Ascending aorta (tissue), 2 donors: ENCODE data around the gene XRN1. TPM values are rescaled to one million over a fixed set of nuclear protein-coding genes. Genes with fewer than 3 reads are reported as not detected.
"Not testable (repeated sequence)": the region's sequence is repeated elsewhere in the genome, so short reads cannot be mapped to it uniquely, and the experiment has no call there.

Experiments
- DNase-seq, 2 donors: peaks; one replicate each; pipeline ENCODE4 v3.0.0-alpha.2; 2019; ENCODE audit warnings: low spot score in 2 of 2
- H3K27ac ChIP-seq, 2 donors: fragments of 200-600 bp; sonication (generic); one replicate each; pipeline ENCODE4 v1.5.1; 2016 to 2017; ENCODE audit warnings: mild to moderate bottlenecking in 1 of 2
- H3K27me3 ChIP-seq: fragments of 200-600 bp; sonication (generic); one replicate; pipeline ENCODE4 v1.5.1; 2017
- H3K36me3 ChIP-seq, 2 donors: fragments of 200-600 bp; sonication (generic); one replicate each; pipeline ENCODE4 v1.5.1; 2016
- H3K4me1 ChIP-seq, 2 donors: fragments of 200-600 bp; sonication (generic); one replicate each; pipeline ENCODE4 v1.5.1; 2016 to 2017; ENCODE audit warnings: mild to moderate bottlenecking in 1 of 2
- H3K4me3 ChIP-seq, 2 donors: fragments of 200-600 bp; sonication (generic); one replicate each; pipeline ENCODE4 v1.5.1; 2016 to 2017; ENCODE audit warnings: mild to moderate bottlenecking in 1 of 2
- H3K9me3 ChIP-seq, 2 donors: fragments of 200-600 bp; sonication (generic); one replicate each; pipeline ENCODE4 v1.5.1; 2016
- intact Hi-C: fragments of 100-400 bp; cut with DNase I; formaldehyde crosslinking; loops from one replicate; pipeline ENCODE4 v1.15.1; 2023
- total RNA-seq: library from RNA; depleted of rRNA; stranded (reverse); fragments of >200 nt; gene quantifications from one replicate; pipeline ENCODE4 v1.1.0, GENCODE V29; 2016
- TF ChIP-seq, protein P1 (sequence below), 3 experiments: fragments of 200-600 bp in 2 of 3; fragments of 450-650 bp in 1 of 3; sonication (generic) in 2 of 3; IDR thresholded peaks; one replicate each; pipeline ENCODE4 v1.5.1; 2016 to 2019; ENCODE audit warnings: antibody characterized with exemption in 3 of 3, mild to moderate bottlenecking in 1 of 3, moderate library complexity in 1 of 3

XRN1 gene
- total RNA-seq, 1 donor from 2014 or later = 10.1 TPM

DNA sequence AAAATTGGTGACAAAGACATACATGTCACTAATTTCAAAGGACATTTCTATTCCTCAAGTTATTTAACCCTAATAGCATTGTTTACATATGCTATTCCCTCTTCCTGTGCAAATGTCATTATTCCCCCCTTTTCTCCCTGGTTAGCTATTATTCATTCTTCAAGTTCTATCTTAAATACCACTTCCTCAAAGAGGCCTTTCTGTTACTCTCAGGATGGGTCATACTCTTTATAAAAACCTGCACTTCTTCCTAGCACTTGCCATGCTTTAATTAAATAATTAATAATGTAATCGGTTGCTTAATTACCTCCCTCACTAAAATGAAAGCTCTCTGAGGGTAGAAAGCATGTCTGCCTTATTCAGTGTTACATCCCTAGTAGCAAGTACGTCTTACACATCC lies 88.5 kb downstream of the XRN1 start:
- TF ChIP-seq, protein P1, sequence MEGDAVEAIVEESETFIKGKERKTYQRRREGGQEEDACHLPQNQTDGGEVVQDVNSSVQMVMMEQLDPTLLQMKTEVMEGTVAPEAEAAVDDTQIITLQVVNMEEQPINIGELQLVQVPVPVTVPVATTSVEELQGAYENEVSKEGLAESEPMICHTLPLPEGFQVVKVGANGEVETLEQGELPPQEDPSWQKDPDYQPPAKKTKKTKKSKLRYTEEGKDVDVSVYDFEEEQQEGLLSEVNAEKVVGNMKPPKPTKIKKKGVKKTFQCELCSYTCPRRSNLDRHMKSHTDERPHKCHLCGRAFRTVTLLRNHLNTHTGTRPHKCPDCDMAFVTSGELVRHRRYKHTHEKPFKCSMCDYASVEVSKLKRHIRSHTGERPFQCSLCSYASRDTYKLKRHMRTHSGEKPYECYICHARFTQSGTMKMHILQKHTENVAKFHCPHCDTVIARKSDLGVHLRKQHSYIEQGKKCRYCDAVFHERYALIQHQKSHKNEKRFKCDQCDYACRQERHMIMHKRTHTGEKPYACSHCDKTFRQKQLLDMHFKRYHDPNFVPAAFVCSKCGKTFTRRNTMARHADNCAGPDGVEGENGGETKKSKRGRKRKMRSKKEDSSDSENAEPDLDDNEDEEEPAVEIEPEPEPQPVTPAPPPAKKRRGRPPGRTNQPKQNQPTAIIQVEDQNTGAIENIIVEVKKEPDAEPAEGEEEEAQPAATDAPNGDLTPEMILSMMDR (IDR thresholded peaks at IDR 0.05) = no peak

DNA sequence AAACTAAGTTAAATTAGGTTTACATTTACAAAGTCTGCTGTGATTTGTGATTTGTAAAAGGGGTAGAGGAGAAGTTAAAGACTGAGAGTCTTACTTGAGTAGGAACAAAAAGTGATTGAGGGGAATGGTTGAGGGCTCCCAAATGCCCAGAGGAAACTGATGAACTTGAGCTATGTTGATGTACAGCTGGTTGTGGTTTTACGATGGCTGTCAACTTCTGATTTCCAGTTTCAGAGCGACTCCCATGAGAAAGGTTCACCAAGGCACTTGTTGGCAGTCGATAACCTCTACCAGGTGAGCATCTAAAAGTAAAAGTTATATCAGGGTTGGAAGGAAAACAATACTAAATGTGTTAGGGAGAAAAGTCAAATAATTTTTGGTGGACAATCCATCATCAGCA lies 91.0 kb downstream of the XRN1 start:
- no peak overlapping the region for H3K27ac ChIP-seq
- no peak for DNase-seq
- H3K4me3 ChIP-seq = no peak overlapping the region
- intact Hi-C loops = no loop called here
- no peaks in the 10 kb centered on the region for H3K4me1 ChIP-seq
- no peaks in the 10 kb centered on the region for H3K9me3 ChIP-seq
- H3K27me3 ChIP-seq = no peaks in the 10 kb centered on the region
- TF ChIP-seq, protein P1 (IDR thresholded peaks at IDR 0.05) = no peak
- H3K36me3 ChIP-seq = peaks cover 65 to 87% of the 10 kb centered on the region in 2 donors

More for the DNA sequence above, 88.5 kb downstream of the XRN1 start:
- intact Hi-C loops = no loop called here
- no peak overlapping the region for H3K27ac ChIP-seq
- H3K27me3 ChIP-seq = no peaks in the 10 kb centered on the region
- H3K9me3 ChIP-seq = no peaks in the 10 kb centered on the region
- peaks cover 65 to 80% of the 10 kb centered on the region in 2 donors for H3K36me3 ChIP-seq
- H3K4me3 ChIP-seq = no peak overlapping the region
- H3K4me1 ChIP-seq = no peaks in the 10 kb centered on the region
- DNase-seq = no peak

DNA sequence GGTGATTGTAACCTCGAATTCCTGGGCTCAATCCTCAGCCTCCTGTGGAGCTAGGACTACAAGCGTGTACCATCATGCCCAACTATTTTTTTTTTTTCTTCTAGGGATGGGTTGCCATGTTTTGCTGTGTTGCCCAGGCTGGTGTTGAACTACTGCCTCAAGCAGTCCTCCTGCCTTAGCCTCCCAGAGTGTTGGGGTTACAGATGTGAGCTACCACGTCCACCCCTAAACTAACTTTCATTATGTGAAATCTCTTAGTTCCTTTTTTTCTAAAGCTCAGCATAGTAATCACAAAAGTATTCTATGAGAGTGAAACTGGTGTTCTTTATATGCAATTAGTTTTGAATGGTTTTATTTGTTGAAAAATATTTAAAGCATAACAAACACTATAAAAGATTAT lies 92.1 kb downstream of the XRN1 start:
- no peak for DNase-seq
- no peak overlapping the region for H3K4me3 ChIP-seq
- intact Hi-C loops = no loop called here
- no peak overlapping the region for H3K27ac ChIP-seq
- H3K9me3 ChIP-seq = no peaks in the 10 kb centered on the region
- TF ChIP-seq, protein P1 (IDR thresholded peaks at IDR 0.05) = no peak
- H3K36me3 ChIP-seq = peaks cover 66 to 86% of the 10 kb centered on the region in 2 donors
- no peaks in the 10 kb centered on the region for H3K4me1 ChIP-seq
- no peaks in the 10 kb centered on the region for H3K27me3 ChIP-seq

DNA sequence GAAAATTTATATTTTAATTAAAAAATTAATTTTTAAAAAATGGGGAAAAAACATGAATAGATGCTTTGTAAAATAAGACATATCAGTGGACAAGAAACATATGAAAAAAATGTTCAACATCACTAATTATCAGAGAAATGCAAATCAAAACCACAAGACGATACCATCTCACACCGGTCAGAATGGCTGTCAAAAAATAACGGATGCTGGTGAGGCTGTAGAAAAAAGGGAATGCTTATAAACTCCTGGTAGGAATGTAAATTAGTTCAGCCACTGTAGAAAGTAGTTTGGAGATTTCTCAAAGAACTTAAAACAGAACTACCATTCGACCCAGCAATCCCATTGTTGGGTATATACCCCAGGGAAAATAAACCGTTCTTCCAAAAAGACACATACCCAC lies 93.8 kb downstream of the XRN1 start:
- Histone ChIP-seq H3K36me3 (peaks cover 64 to 86% of the 10 kb centered on the region in 2 donors), H3K4me3 (no peak overlapping the region), H3K27me3 (no peaks in the 10 kb centered on the region), H3K9me3 (no peaks in the 10 kb centered on the region), H3K27ac (no peak overlapping the region), H3K4me1 (no peaks in the 10 kb centered on the region)
- intact Hi-C loops = no loop called here
- TF ChIP-seq, protein P1 (IDR thresholded peaks at IDR 0.05) = no peak
- DNase-seq = no peak

DNA sequence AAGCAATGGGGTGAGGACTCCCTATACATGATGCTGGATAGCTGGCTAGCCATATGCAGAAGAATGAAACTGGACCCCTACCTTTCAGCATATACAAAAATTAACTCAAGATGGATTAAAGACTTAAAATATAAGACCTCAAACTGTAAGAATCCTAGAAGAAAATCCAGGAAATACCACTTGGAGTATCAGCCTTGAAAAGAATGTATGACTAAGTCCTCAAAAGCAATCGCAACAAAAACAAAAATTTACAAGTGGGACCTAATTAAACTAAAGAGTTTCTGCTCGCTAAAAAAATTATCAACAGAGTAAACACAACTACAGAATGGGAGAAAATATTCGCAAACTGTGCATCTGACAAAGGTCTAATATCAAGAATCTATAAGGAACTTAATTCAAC lies 94.3 kb downstream of the XRN1 start:
- intact Hi-C loops = no loop called here
- Histone ChIP-seq H3K27ac (no peak overlapping the region), H3K27me3 (no peaks in the 10 kb centered on the region), H3K4me3 (no peak overlapping the region), H3K9me3 (no peaks in the 10 kb centered on the region), H3K36me3 (peaks cover 67 to 86% of the 10 kb centered on the region in 2 donors), H3K4me1 (no peaks in the 10 kb centered on the region)
- DNase-seq = no peak
- TF ChIP-seq, protein P1 (IDR thresholded peaks at IDR 0.05) = no peak

DNA sequence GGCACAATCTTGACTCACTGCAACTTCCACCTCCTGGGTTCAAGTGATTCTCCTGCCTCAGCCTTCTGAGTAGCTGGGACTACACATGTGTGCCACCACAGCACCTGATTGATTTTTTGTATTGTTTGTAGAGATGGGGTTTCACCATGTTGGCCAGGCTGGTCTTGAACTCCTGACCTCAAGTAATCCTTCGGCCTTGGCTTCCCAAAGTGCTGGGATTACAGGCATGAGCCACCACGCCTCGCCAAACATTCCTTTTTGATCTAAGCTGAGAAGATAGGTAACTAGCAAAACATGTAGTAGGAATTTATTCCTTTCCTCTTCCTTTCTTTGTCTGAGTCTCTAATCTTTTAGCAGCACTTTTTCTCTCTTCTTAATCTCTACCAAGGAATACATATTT lies 95.1 kb downstream of the XRN1 start:
- DNase-seq, intact Hi-C loops, H3K27me3 ChIP-seq, H3K4me1 ChIP-seq, H3K27ac ChIP-seq, H3K4me3 ChIP-seq, H3K9me3 ChIP-seq: not testable (repeated sequence)
- peaks cover 58 to 81% of the 10 kb centered on the region in 2 donors for H3K36me3 ChIP-seq
